Transverse colon (tissue), 3 donors: ENCODE results near the gene SHC4.

Experiments
- POLR2A ChIP-seq: fragments of 450-650 bp; IDR thresholded peaks from one replicate; pipeline ENCODE4 v1.6.1; 2016; ENCODE audit warnings: antibody characterized with exemption, mild to moderate bottlenecking, moderate library complexity
- TF ChIP-seq, protein P1 (sequence below), 5 experiments: fragments of 200-600 bp in 3 of 5; fragments of 450-650 bp in 2 of 5; sonication (generic) in 3 of 5; IDR thresholded peaks; 1 replicate in 2 of 5; 2 replicates in 3 of 5; pipeline ENCODE4 v1.5.1; 2016 to 2017; ENCODE audit warnings: antibody characterized with exemption in 5 of 5, inconsistent platforms in 3 of 5, mild to moderate bottlenecking in 2 of 5, moderate library complexity in 1 of 5

- TF ChIP-seq, protein P1, sequence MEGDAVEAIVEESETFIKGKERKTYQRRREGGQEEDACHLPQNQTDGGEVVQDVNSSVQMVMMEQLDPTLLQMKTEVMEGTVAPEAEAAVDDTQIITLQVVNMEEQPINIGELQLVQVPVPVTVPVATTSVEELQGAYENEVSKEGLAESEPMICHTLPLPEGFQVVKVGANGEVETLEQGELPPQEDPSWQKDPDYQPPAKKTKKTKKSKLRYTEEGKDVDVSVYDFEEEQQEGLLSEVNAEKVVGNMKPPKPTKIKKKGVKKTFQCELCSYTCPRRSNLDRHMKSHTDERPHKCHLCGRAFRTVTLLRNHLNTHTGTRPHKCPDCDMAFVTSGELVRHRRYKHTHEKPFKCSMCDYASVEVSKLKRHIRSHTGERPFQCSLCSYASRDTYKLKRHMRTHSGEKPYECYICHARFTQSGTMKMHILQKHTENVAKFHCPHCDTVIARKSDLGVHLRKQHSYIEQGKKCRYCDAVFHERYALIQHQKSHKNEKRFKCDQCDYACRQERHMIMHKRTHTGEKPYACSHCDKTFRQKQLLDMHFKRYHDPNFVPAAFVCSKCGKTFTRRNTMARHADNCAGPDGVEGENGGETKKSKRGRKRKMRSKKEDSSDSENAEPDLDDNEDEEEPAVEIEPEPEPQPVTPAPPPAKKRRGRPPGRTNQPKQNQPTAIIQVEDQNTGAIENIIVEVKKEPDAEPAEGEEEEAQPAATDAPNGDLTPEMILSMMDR (IDR thresholded peaks at IDR 0.05) = no peak
- no peak for TF ChIP-seq POLR2A
These were observed 93.8 kb downstream of the SHC4 start for GRCh38 chr15:48869966-48870365.
